HepG2 (cell line): Measurements from ENCODE around the gene ABCC8. TPM values are rescaled to one million over a fixed set of nuclear protein-coding genes. Genes with fewer than 3 reads are reported as not detected.
A peak's percentile ranks its signal among the peaks of the same experiment; 100 is the strongest.

Source experiments
- BCL6 ChIP-seq: IDR thresholded peaks from 2 replicates; pipeline ENCODE4 v1.6.1; 2016; ENCODE audit warnings: missing genetic modification reagents, missing compliant biosample characterization
- FOXK1 ChIP-seq: sonication (generic); formaldehyde crosslinking; IDR thresholded peaks from 2 replicates; pipeline ENCODE4 v1.4.0; 2020; ENCODE audit warnings: low read depth, missing genetic modification reagents, borderline replicate concordance
- HDAC2 ChIP-seq: sonication (generic); formaldehyde crosslinking; IDR thresholded peaks from 2 replicates; pipeline ENCODE4 v1.4.0; 2020; ENCODE audit warnings: missing genetic modification reagents
- KDM5B ChIP-seq: sonication (generic); formaldehyde crosslinking; IDR thresholded peaks from 2 replicates; pipeline ENCODE4 v1.4.0; 2020; ENCODE audit warnings: missing genetic modification reagents, mild to moderate bottlenecking, borderline replicate concordance
- SPEN ChIP-seq: sonication (generic); formaldehyde crosslinking; IDR thresholded peaks from 2 replicates; pipeline ENCODE4 v1.5.1; 2020; ENCODE audit warnings: low read depth, mild to moderate bottlenecking, missing genetic modification reagents
- TEAD3 ChIP-seq: optimal IDR thresholded peaks from 2 replicates; pipeline ENCODE3; 2016; ENCODE audit warnings: borderline replicate concordance
- ZNF572 ChIP-seq: sonication (generic); formaldehyde crosslinking; IDR thresholded peaks from 2 replicates; pipeline ENCODE4 v1.5.1; 2020; ENCODE audit warnings: mild to moderate bottlenecking, missing genetic modification reagents
- ZNF614 ChIP-seq: IDR thresholded peaks from 2 replicates; pipeline ENCODE4 v1.6.1; 2018; ENCODE audit warnings: missing biosample characterization, missing genetic modification reagents, inconsistent platforms, borderline replicate concordance
- polyA plus RNA-seq, 8 experiments: library from polyadenylated mRNA; depleted of rRNA in 3 of 8; stranded (reverse) in 7 of 8; unstranded in 1 of 8; fragments of >200 nt; fragmentation: Illumina TruSeq in 4 of 8; extraction: Trizol in 4 of 8; gene quantifications; 2 replicates each; pipeline versions ENCODE4 v1.2.1 to v1.2.3, GENCODE V29; 2011 to 2016; ENCODE audit warnings: low read depth in 4 of 8, missing spikeins in 1 of 8, mixed read lengths in 1 of 8; ENCODE audit not compliant: insufficient read depth in 1 of 8
- total RNA-seq, 5 experiments: library from RNA; depleted of rRNA; stranded (reverse); fragments of >200 nt; fragmentation: Illumina TruSeq; extraction: Trizol; gene quantifications; 2 replicates each; pipeline ENCODE4 v1.2.3, GENCODE V29; 2016; ENCODE audit warnings: low read depth in 1 of 5
- TF ChIP-seq, protein P1 (sequence below): sonication (generic); formaldehyde crosslinking; IDR thresholded peaks from 2 replicates; pipeline ENCODE4 v1.4.0; 2020; ENCODE audit warnings: missing genetic modification reagents
- TF ChIP-seq, protein P2 (sequence below): sonication (generic); formaldehyde crosslinking; IDR thresholded peaks from 2 replicates; pipeline ENCODE4 v1.4.0; 2020; ENCODE audit warnings: mild to moderate bottlenecking, missing genetic modification reagents, borderline replicate concordance
- TF ChIP-seq, protein P3 (sequence below): IDR thresholded peaks from 2 replicates; pipeline ENCODE4 v1.6.1; 2016; ENCODE audit warnings: mild to moderate bottlenecking
- TF ChIP-seq, protein P4 (sequence below): IDR thresholded peaks from 2 replicates; pipeline ENCODE4 v1.6.1; 2012; ENCODE audit warnings: inconsistent platforms
- TF ChIP-seq, protein P5 (sequence below): IDR thresholded peaks from 2 replicates; pipeline ENCODE4 v1.6.1; 2016

ABCC8 gene
- total and polyA plus RNA-seq, 2 of the 13 experiments (the other 11 are each of a cell fraction or from before 2014, with no cell fraction given), result not detected

DNA sequence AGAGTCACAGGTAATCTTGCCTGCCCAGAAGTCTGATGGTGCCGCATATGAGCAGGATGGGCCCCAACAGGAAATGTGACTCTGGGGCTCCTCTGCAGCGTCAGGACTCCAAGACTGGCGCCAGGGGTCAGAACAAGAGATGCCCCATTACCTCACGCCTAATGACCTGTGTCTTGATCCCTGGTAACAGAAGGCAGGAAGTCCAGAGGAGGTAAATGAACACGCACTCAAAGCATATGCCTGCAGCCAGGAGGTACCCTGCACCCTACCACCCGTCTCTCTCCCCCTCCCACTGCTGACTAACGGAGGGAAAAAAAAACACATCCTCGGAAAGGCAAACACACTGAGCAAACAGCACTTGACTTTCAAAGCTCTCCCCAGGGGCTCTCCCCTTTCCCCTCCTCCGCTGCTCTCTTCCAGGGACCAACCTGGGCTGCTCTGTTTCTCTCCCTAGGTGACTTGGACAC, 37.3 kb downstream of the ABCC8 start (continued):
- TF ChIP-seq, protein P1, sequence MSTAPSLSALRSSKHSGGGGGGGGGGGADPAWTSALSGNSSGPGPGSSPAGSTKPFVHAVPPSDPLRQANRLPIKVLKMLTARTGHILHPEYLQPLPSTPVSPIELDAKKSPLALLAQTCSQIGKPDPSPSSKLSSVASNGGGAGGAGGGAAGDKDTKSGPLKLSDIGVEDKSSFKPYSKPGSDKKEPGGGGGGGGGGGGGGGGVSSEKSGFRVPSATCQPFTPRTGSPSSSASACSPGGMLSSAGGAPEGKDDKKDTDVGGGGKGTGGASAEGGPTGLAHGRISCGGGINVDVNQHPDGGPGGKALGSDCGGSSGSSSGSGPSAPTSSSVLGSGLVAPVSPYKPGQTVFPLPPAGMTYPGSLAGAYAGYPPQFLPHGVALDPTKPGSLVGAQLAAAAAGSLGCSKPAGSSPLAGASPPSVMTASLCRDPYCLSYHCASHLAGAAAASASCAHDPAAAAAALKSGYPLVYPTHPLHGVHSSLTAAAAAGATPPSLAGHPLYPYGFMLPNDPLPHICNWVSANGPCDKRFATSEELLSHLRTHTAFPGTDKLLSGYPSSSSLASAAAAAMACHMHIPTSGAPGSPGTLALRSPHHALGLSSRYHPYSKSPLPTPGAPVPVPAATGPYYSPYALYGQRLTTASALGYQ (CRISPR knock-in tag), result peak; percentile 24; the same call in 1 of the 2 replicates
- TF ChIP-seq SPEN, result 0 out of 2 replicates have a peak, but pooled peaks have one; percentile 31
- peak; percentile 77 for TF ChIP-seq BCL6 (CRISPR knock-in tag)
- TF ChIP-seq, protein P2, sequence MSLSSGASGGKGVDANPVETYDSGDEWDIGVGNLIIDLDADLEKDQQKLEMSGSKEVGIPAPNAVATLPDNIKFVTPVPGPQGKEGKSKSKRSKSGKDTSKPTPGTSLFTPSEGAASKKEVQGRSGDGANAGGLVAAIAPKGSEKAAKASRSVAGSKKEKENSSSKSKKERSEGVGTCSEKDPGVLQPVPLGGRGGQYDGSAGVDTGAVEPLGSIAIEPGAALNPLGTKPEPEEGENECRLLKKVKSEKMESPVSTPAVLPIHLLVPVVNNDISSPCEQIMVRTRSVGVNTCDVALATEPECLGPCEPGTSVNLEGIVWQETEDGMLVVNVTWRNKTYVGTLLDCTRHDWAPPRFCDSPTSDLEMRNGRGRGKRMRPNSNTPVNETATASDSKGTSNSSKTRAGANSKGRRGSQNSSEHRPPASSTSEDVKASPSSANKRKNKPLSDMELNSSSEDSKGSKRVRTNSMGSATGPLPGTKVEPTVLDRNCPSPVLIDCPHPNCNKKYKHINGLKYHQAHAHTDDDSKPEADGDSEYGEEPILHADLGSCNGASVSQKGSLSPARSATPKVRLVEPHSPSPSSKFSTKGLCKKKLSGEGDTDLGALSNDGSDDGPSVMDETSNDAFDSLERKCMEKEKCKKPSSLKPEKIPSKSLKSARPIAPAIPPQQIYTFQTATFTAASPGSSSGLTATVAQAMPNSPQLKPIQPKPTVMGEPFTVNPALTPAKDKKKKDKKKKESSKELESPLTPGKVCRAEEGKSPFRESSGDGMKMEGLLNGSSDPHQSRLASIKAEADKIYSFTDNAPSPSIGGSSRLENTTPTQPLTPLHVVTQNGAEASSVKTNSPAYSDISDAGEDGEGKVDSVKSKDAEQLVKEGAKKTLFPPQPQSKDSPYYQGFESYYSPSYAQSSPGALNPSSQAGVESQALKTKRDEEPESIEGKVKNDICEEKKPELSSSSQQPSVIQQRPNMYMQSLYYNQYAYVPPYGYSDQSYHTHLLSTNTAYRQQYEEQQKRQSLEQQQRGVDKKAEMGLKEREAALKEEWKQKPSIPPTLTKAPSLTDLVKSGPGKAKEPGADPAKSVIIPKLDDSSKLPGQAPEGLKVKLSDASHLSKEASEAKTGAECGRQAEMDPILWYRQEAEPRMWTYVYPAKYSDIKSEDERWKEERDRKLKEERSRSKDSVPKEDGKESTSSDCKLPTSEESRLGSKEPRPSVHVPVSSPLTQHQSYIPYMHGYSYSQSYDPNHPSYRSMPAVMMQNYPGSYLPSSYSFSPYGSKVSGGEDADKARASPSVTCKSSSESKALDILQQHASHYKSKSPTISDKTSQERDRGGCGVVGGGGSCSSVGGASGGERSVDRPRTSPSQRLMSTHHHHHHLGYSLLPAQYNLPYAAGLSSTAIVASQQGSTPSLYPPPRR, result peak; percentile 88
- TF ChIP-seq KDM5B, result no peak
- 0 out of 2 replicates have a peak, but pooled peaks have one; percentile 38 for TF ChIP-seq ZNF614
- TF ChIP-seq ZNF572 (CRISPR knock-in tag), result no peak
- TF ChIP-seq FOXK1 (CRISPR knock-in tag), result peak; percentile 49; the same call in 1 of the 2 replicates
- TF ChIP-seq, protein P3, sequence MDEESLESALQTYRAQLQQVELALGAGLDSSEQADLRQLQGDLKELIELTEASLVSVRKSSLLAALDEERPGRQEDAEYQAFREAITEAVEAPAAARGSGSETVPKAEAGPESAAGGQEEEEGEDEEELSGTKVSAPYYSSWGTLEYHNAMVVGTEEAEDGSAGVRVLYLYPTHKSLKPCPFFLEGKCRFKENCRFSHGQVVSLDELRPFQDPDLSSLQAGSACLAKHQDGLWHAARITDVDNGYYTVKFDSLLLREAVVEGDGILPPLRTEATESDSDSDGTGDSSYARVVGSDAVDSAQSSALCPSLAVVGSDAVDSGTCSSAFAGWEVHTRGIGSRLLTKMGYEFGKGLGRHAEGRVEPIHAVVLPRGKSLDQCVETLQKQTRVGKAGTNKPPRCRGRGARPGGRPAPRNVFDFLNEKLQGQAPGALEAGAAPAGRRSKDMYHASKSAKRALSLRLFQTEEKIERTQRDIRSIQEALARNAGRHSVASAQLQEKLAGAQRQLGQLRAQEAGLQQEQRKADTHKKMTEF, result peak; percentile 61; the same call in 1 of the 2 replicates
- TF ChIP-seq, protein P4, sequence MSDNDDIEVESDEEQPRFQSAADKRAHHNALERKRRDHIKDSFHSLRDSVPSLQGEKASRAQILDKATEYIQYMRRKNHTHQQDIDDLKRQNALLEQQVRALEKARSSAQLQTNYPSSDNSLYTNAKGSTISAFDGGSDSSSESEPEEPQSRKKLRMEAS, result 0 out of 2 replicates have a peak, but pooled peaks have one; percentile 24
- peak; percentile 47 for TF ChIP-seq TEAD3 (CRISPR knock-in tag)
- TF ChIP-seq HDAC2 (CRISPR knock-in tag), result peak; percentile 92
- TF ChIP-seq, protein P5, sequence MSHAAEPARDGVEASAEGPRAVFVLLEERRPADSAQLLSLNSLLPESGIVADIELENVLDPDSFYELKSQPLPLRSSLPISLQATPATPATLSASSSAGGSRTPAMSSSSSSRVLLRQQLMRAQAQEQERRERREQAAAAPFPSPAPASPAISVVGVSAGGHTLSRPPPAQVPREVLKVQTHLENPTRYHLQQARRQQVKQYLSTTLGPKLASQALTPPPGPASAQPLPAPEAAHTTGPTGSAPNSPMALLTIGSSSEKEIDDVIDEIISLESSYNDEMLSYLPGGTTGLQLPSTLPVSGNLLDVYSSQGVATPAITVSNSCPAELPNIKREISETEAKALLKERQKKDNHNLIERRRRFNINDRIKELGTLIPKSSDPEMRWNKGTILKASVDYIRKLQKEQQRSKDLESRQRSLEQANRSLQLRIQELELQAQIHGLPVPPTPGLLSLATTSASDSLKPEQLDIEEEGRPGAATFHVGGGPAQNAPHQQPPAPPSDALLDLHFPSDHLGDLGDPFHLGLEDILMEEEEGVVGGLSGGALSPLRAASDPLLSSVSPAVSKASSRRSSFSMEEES, result peak; percentile 70; the same call in 1 of the 2 replicates
